ENCODE measurements around the gene BBC3. TPM values are rescaled to one million over a fixed set of nuclear protein-coding genes. Genes with fewer than 3 reads are reported as not detected.
A peak's percentile ranks its signal among the peaks of the same experiment; 100 is the strongest.

Gene BBC3
- total RNA-seq, 1 experiment from 2014 or later: 49.5 TPM

GRCh38 chr19:47274891-47275761 is 44.1 kb upstream of the BBC3 start (continued):
- TF ChIP-seq, protein P1, sequence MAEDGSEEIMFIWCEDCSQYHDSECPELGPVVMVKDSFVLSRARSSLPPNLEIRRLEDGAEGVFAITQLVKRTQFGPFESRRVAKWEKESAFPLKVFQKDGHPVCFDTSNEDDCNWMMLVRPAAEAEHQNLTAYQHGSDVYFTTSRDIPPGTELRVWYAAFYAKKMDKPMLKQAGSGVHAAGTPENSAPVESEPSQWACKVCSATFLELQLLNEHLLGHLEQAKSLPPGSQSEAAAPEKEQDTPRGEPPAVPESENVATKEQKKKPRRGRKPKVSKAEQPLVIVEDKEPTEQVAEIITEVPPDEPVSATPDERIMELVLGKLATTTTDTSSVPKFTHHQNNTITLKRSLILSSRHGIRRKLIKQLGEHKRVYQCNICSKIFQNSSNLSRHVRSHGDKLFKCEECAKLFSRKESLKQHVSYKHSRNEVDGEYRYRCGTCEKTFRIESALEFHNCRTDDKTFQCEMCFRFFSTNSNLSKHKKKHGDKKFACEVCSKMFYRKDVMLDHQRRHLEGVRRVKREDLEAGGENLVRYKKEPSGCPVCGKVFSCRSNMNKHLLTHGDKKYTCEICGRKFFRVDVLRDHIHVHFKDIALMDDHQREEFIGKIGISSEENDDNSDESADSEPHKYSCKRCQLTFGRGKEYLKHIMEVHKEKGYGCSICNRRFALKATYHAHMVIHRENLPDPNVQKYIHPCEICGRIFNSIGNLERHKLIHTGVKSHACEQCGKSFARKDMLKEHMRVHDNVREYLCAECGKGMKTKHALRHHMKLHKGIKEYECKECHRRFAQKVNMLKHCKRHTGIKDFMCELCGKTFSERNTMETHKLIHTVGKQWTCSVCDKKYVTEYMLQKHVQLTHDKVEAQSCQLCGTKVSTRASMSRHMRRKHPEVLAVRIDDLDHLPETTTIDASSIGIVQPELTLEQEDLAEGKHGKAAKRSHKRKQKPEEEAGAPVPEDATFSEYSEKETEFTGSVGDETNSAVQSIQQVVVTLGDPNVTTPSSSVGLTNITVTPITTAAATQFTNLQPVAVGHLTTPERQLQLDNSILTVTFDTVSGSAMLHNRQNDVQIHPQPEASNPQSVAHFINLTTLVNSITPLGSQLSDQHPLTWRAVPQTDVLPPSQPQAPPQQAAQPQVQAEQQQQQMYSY (CRISPR knock-in tag; IDR thresholded peaks at IDR 0.05): 0 out of 2 replicates have a peak, but pooled peaks have one; percentile 35
- TF ChIP-seq TEAD4 (CRISPR knock-in tag; IDR thresholded peaks at IDR 0.05): no peak
- TF ChIP-seq JAZF1 (CRISPR knock-in tag; IDR thresholded peaks at IDR 0.05): no peak
- TF ChIP-seq ZNF263 (CRISPR knock-in tag; IDR thresholded peaks at IDR 0.05; ENCODE audit: low read depth): no peak
- TF ChIP-seq GABPB1 (CRISPR knock-in tag; IDR thresholded peaks at IDR 0.05): no peak
- TF ChIP-seq FOXP4 (CRISPR knock-in tag; IDR thresholded peaks at IDR 0.05): no peak; the same call in 1 of the 2 replicates
- no peak for TF ChIP-seq ZNF232 (CRISPR knock-in tag; IDR thresholded peaks at IDR 0.05)
- TF ChIP-seq, protein P2, sequence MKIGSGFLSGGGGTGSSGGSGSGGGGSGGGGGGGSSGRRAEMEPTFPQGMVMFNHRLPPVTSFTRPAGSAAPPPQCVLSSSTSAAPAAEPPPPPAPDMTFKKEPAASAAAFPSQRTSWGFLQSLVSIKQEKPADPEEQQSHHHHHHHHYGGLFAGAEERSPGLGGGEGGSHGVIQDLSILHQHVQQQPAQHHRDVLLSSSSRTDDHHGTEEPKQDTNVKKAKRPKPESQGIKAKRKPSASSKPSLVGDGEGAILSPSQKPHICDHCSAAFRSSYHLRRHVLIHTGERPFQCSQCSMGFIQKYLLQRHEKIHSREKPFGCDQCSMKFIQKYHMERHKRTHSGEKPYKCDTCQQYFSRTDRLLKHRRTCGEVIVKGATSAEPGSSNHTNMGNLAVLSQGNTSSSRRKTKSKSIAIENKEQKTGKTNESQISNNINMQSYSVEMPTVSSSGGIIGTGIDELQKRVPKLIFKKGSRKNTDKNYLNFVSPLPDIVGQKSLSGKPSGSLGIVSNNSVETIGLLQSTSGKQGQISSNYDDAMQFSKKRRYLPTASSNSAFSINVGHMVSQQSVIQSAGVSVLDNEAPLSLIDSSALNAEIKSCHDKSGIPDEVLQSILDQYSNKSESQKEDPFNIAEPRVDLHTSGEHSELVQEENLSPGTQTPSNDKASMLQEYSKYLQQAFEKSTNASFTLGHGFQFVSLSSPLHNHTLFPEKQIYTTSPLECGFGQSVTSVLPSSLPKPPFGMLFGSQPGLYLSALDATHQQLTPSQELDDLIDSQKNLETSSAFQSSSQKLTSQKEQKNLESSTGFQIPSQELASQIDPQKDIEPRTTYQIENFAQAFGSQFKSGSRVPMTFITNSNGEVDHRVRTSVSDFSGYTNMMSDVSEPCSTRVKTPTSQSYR (CRISPR knock-in tag; IDR thresholded peaks at IDR 0.05): no peak
- TF ChIP-seq IRF2 (CRISPR knock-in tag; IDR thresholded peaks at IDR 0.05; ENCODE audit: borderline replicate concordance, low read depth): no peak
- TF ChIP-seq, protein P3, sequence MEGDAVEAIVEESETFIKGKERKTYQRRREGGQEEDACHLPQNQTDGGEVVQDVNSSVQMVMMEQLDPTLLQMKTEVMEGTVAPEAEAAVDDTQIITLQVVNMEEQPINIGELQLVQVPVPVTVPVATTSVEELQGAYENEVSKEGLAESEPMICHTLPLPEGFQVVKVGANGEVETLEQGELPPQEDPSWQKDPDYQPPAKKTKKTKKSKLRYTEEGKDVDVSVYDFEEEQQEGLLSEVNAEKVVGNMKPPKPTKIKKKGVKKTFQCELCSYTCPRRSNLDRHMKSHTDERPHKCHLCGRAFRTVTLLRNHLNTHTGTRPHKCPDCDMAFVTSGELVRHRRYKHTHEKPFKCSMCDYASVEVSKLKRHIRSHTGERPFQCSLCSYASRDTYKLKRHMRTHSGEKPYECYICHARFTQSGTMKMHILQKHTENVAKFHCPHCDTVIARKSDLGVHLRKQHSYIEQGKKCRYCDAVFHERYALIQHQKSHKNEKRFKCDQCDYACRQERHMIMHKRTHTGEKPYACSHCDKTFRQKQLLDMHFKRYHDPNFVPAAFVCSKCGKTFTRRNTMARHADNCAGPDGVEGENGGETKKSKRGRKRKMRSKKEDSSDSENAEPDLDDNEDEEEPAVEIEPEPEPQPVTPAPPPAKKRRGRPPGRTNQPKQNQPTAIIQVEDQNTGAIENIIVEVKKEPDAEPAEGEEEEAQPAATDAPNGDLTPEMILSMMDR (IDR thresholded peaks at IDR 0.05): no peak
- no peak for TF ChIP-seq ZNF423 (CRISPR knock-in tag; IDR thresholded peaks at IDR 0.05)

GRCh38 chr19:47274071-47274890 is 43.3 kb upstream of the BBC3 start, which contains the start of gene INAFM1:
TSS of gene INAFM1 (plus strand) at chr19:47274885. CDS start at chr19:47274920, 35 bp downstream.
- Mint-ChIP-seq H3K27ac (peak within 1 kb of the TSS; percentile 99), H3K27me3 (ENCODE audit: low read depth) (peaks cover 24% of the 10 kb centered on the region), H3K4me1 (peaks cover 16% of the 10 kb centered on the region), H3K36me3 (peaks cover 8% of the 10 kb centered on the region; the same call in 1 of the 2 replicates), H3K4me3 (peak within 1 kb of the TSS; percentile 91), H3K9me3 (no peaks in the 10 kb centered on the region)
- ChIA-PET CTCF (interaction anchor here (0.6 to 3.0 kb wide), 26 partner anchors 8 to 1464 kb away, joined by 3 to 33 read pairs (median 5); partner anchors contain the start of genes CCDC9, DHX34, KPTN and ZC3H4), POLR2A (interaction anchor here (0.6 to 2.6 kb wide), 10 partner anchors 17 to 1371 kb away, joined by 3 to 46 read pairs (median 7); partner anchors contain the start of genes CCDC9 and ZC3H4)
- TF ChIP-seq, protein P4, sequence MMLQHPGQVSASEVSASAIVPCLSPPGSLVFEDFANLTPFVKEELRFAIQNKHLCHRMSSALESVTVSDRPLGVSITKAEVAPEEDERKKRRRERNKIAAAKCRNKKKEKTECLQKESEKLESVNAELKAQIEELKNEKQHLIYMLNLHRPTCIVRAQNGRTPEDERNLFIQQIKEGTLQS (CRISPR knock-in tag; conservative IDR thresholded peaks at IDR 0.05): no peak
- TF ChIP-seq, protein P5, sequence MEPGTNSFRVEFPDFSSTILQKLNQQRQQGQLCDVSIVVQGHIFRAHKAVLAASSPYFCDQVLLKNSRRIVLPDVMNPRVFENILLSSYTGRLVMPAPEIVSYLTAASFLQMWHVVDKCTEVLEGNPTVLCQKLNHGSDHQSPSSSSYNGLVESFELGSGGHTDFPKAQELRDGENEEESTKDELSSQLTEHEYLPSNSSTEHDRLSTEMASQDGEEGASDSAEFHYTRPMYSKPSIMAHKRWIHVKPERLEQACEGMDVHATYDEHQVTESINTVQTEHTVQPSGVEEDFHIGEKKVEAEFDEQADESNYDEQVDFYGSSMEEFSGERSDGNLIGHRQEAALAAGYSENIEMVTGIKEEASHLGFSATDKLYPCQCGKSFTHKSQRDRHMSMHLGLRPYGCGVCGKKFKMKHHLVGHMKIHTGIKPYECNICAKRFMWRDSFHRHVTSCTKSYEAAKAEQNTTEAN (CRISPR knock-in tag; IDR thresholded peaks at IDR 0.05): no peak
- peak; percentile 56; the same call in 1 of the 2 replicates for TF ChIP-seq SP1 (CRISPR knock-in tag; conservative IDR thresholded peaks at IDR 0.05)
- TF ChIP-seq, protein P1 (CRISPR knock-in tag; IDR thresholded peaks at IDR 0.05): no peak
- TF ChIP-seq HMGA2 (CRISPR knock-in tag; IDR thresholded peaks at IDR 0.05): no peak
- TF ChIP-seq ZNF416 (CRISPR knock-in tag; IDR thresholded peaks at IDR 0.05): 0 out of 2 replicates have a peak, but pooled peaks have one; percentile 32
- peak; percentile 78 for ATAC-seq
- DNase-seq (ENCODE audit: low spot score): peak; percentile 99

Data from WTC11 (cell line).